Colonic mucosa (tissue), 4 donors: ENCODE results near the gene STK24. TPM values are rescaled to one million over a fixed set of nuclear protein-coding genes. Genes with fewer than 3 reads are reported as not detected.
A peak's percentile ranks its signal among the peaks of the same experiment; 100 is the strongest.

Source experiments
- DNase-seq: peaks from one replicate; pipeline ENCODE4 v3.0.0-alpha.2; 2020
- H3K27ac ChIP-seq: fragments of 200-600 bp; one replicate; pipeline ENCODE4 v1.8.0; 2021
- H3K27me3 ChIP-seq: fragments of 200-600 bp; one replicate; pipeline ENCODE4 v1.8.0; 2021
- H3K36me3 ChIP-seq: fragments of 200-600 bp; one replicate; pipeline ENCODE4 v1.8.0; 2021
- H3K4me1 ChIP-seq: fragments of 200-600 bp; one replicate; pipeline ENCODE4 v1.8.0; 2021; ENCODE audit warnings: mild to moderate bottlenecking
- H3K4me3 ChIP-seq: fragments of 200-600 bp; one replicate; pipeline ENCODE4 v1.8.0; 2021
- H3K9ac ChIP-seq, 2 donors: one replicate each; pipeline ENCODE4 v1.7.0; 2013; ENCODE audit warnings: control low read depth in 2 of 2, low read depth in 2 of 2, low read length in 2 of 2
- H3K9me3 ChIP-seq: fragments of 200-600 bp; one replicate; pipeline ENCODE4 v1.8.0; 2021
- CTCF ChIP-seq: fragments of 200-600 bp; IDR thresholded peaks from one replicate; pipeline ENCODE4 v1.8.0; 2022; ENCODE audit warnings: antibody characterized with exemption, mild to moderate bottlenecking
- intact Hi-C: fragments of 100-400 bp; cut with DNase I; formaldehyde crosslinking; loops from one replicate; pipeline ENCODE4 v1.14.1; 2022
- total RNA-seq, 2 donors: library from RNA; stranded (reverse); fragmentation: NEBNext Ultra II Directional in 1 of 2; extraction: Animal tissue kit (Norgen Biotek cat#: 25700) in 1 of 2; gene quantifications; one replicate each; pipeline ENCODE4 v1.2.1, GENCODE V29; 2021
- donor health status: healthy.
- donor health status: DM: no; HTN: no; CAD: no.
- donor health status: DM: no; HTN: no; CAD: no.

Gene STK24
- total RNA-seq, 2 donors from 2014 or later = 160 to 206 TPM

GRCh38 chr13:98492335-98493041 lies 84.4 kb downstream of the STK24 start:
- Histone ChIP-seq H3K36me3 (no peaks in the 10 kb centered on the region), H3K4me1 (no peaks in the 10 kb centered on the region), H3K4me3 (no peak overlapping the region), H3K27ac (no peak overlapping the region), H3K9ac (no peak overlapping the region), H3K27me3 (no peaks in the 10 kb centered on the region), H3K9me3 (no peaks in the 10 kb centered on the region)
- no peak for DNase-seq
- no peak for TF ChIP-seq CTCF
- intact Hi-C loops = no loop called here

GRCh38 chr13:98490866-98491265 lies 86.0 kb downstream of the STK24 start:
- Histone ChIP-seq H3K4me3 (no peak overlapping the region), H3K27ac (peak overlapping the region; percentile 1), H3K36me3 (no peaks in the 10 kb centered on the region), H3K9ac (no peak overlapping the region), H3K9me3 (no peaks in the 10 kb centered on the region), H3K27me3 (no peaks in the 10 kb centered on the region), H3K4me1 (no peaks in the 10 kb centered on the region)
- TF ChIP-seq CTCF = no peak
- intact Hi-C loops = no loop called here
- no peak for DNase-seq

GRCh38 chr13:98490195-98490836 lies 86.6 kb downstream of the STK24 start:
- Histone ChIP-seq H3K27me3 (no peaks in the 10 kb centered on the region), H3K27ac (peak overlapping the region; percentile 1), H3K36me3 (no peaks in the 10 kb centered on the region), H3K4me1 (peaks cover 5% of the 10 kb centered on the region), H3K4me3 (no peak overlapping the region), H3K9me3 (no peaks in the 10 kb centered on the region), H3K9ac (no peak overlapping the region)
- intact Hi-C loops = no loop called here
- DNase-seq = no peak
- no peak for TF ChIP-seq CTCF

- peaks cover 10% of the 10 kb centered on the region for H3K4me1 ChIP-seq
- no peak overlapping the region for H3K4me3 ChIP-seq
- H3K9ac ChIP-seq = no peak overlapping the region
- no peaks in the 10 kb centered on the region for H3K27me3 ChIP-seq
- intact Hi-C loops = no loop called here
- DNase-seq = no peak
- no peak overlapping the region for H3K27ac ChIP-seq
- H3K36me3 ChIP-seq = no peaks in the 10 kb centered on the region
- TF ChIP-seq CTCF = no peak
- no peaks in the 10 kb centered on the region for H3K9me3 ChIP-seq
These were observed 87.3 kb downstream of the STK24 start for GRCh38 chr13:98489446-98490194.

- no peak for DNase-seq
- no peaks in the 10 kb centered on the region for H3K36me3 ChIP-seq
- H3K4me3 ChIP-seq = no peak overlapping the region
- peaks cover 19% of the 10 kb centered on the region for H3K4me1 ChIP-seq
- no peaks in the 10 kb centered on the region for H3K27me3 ChIP-seq
- intact Hi-C loops = no loop called here
- H3K27ac ChIP-seq = no peak overlapping the region
- no peaks in the 10 kb centered on the region for H3K9me3 ChIP-seq
- H3K9ac ChIP-seq = no peak overlapping the region
- TF ChIP-seq CTCF = no peak
These were observed 88.2 kb downstream of the STK24 start for GRCh38 chr13:98488736-98489135.
